Activated CD4-positive, alpha-beta T cell treated with anti-CD3 and anti-CD28 coated beads for 1 hour (primary cell): ENCODE results near the gene SMARCA2.

Experiments used
- DNase-seq: peaks from one replicate; pipeline ENCODE4 v3.0.0-alpha.2; 2020

SMARCA2 gene

GRCh38 chr9:2150338-2150737 lies 135.2 kb downstream of the SMARCA2 start:
- no peak for DNase-seq

GRCh38 chr9:2151171-2151570 lies 136.0 kb downstream of the SMARCA2 start:
- DNase-seq: no peak

DNA sequence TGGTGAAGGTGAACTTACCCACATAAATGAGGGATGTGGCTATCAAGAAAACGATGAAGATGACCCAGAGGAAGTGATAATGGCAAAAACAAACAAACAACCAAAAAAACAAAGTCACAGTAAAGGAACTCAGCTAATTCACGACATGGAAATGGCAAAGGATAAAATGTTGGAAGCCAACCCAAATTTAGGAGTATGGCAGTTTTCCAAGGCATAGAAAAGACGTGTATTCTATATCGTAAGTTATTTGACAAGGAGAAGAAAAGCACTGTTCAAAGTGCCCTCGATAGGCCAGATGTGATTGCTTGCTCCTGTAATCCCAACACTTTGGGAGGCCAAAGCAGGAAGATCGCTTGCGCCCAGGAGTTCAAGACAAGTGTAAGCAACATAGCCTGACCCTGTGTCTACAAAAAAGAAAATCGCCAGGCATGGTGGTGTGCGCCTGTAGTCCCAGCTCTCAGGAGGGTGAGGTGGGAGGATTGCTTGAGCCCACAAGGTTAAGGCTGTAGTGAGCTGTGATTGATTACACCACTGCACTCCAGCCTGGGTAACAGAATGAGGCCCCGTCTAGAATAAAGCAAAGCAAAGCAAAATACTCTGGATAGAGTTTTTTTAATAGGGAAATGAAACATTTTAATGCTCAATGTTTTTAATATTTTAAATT lies 138.0 kb downstream of the SMARCA2 start:
- no peak for DNase-seq

- DNase-seq: no peak
These were observed 138.6 kb downstream of the SMARCA2 start for GRCh38 chr9:2153630-2154217.

DNA sequence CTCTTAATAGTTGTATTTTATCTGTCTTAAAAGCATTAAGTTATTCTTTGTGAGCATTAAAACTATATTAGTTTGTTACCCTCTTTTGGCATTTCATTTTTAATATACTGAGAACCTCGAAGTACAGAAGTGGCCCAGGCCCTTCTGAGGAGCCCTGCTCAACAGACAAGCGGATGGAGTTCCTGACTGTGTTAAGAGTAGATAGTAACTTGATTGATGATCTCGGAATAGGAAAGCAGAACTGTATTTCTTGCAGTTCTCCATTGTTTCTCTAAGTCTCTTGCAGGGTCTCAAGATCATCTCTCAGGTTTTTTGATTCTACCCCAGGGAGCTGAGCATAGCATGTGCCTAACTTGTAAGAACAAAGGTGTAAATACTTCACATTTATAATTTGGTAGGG lies 139.6 kb downstream of the SMARCA2 start:
- DNase-seq: no peak

GRCh38 chr9:2155966-2156365 lies 140.8 kb downstream of the SMARCA2 start:
- no peak for DNase-seq

GRCh38 chr9:2157277-2158110 lies 142.3 kb downstream of the SMARCA2 start:
- peak; percentile 9 for DNase-seq

DNA sequence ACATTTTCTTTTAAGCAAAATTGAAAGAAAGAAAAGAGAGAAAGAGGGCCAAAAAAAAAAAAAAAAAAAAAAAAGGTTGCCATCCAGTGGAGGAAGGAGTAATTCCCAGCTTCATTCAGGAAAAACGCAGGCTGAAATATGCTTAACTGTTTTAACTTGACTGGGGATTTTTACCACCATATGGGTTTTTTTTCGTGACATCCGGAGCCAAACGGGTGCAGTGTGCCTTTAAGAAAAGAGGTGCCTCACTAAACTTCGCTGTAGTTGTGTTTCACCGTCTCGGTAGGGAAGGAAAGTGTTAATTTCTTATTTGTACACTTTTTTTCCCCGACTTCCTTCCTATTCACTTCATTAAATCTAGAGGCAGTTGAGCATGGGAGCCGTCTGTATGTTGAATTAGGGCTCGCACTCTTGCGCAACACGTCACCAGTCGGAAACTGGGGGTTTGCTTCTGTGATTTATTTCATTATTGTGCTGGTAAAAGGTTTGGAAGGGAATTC lies 143.0 kb downstream of the SMARCA2 start:
- DNase-seq: peak; percentile 10

DNA sequence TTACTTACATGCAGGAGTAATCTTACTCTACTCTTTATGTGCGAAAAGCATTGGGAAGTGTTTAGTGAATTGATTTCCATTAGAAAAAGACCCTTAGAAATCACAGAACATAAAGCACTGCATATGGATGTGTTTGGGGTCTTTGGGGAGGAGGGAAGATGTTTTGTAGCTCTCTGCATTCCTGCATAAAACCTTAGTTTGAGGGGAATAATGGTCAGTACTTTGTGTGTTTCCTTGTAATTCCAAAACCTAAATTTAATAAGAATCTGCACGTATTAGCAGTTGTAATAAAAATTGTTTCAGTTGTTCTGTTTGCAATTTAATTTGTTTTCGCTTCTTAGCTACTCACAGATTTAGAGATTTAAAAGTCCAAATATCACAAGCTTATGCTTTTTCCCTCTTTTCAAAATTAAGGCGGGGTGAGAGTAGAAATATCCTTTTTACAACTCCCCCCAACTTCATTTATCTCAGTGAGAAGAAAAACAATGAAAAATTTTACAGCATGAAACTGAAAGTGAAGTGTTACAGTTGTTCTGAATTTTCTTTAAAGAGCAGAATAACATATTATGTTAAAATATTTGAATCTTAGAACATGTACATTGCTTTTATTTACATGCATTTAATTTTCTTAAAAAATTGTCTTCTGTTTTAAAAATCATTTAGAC lies 143.8 kb downstream of the SMARCA2 start:
- DNase-seq: no peak

GRCh38 chr9:2159521-2160454 lies 144.6 kb downstream of the SMARCA2 start:
- no peak for DNase-seq

- no peak for DNase-seq
These were observed 146.5 kb downstream of the SMARCA2 start for GRCh38 chr9:2161661-2162060.

DNA sequence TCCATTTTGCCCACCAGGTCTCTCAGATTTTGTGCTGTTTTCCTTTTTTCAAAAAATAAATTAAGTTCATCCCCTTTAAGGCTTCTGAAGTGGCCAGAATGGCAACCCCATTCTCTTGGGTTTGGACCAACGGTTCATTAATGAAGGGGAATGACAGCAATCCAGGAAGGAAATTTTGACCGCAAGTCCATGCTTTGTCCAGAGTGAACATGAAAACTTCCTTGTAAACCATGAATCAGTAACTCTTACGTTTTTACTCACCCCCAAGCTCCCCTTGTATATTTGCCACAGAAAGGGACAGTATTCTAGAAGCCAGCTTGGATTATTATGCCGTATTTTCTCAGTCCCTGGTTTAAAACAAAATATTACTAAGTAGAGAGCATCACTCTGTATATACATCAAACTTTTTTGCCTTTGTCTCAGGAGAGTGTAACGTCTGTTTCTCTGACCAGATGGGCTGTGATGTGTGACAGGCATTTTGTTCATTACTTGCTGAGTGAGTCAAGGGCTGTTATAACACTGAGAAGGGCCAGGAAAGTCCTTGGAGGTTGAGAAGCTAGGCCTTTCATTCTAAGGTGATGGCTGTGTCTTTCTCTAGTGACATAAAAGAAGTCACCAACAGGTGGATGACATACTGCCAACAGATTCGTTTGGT lies 148.2 kb downstream of the SMARCA2 start:
- DNase-seq: no peak

- DNase-seq: no peak
These were observed 149.1 kb downstream of the SMARCA2 start for GRCh38 chr9:2164268-2164667.

DNA sequence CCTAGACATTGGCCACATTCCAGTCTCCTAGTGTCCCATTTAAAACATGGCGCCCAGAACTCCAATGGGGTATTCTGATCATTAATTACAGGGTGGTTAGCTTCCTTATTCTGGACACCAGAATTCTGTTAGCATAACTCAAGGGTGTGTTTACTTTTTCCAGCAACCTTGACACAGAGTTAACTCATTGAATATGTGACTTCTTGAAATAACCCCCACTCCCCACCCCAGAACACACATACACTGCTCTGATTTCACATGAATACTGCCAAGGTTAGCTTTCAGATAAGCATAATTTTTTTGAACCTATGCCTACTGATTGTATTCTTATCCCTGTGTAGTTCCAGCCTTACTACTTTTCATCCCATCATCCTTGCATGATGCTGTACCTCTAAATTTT lies 151.1 kb downstream of the SMARCA2 start:
- DNase-seq: no peak

DNA sequence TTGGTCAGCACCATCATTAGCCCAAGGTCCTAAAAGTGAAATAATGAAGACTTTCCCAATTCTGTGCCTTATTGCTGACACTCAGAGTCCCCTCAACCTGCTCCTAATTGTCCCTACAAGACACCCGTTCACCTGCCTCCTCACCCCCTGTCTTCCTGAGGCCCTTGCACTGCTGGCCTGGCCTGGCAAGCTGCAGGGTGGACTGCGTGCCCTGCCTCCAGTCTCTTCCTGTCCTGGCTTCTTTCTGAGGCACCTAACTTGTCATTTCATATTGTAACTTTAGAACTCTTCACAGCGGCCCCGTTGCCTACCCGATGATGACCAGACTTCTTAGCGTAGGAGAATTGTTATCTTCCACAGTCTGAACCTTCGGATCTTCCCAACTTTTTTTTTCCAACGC lies 153.9 kb downstream of the SMARCA2 start:
- DNase-seq: no peak

GRCh38 chr9:2170722-2171121 lies 155.6 kb downstream of the SMARCA2 start:
- no peak for DNase-seq

GRCh38 chr9:2173170-2173569 lies 158.0 kb downstream of the SMARCA2 start:
- no peak for DNase-seq

DNA sequence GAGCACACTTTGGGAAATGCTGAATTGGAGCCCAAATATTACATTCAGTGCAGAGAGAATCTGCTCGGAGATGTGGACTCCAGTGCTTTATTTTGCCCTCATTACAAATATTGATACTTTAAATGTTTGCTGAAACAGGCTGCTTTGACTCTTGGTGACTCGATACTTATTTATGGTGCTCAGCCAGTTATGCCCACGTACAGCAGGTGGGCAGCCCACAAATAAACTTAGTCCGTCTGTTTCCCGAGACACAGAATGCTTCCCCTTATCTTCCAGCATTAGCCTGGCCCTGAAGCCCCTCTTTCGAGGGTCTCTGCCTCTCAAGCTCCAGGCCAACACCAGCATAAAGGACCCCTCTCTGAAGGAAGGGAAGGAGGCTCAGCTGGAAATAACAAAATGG lies 158.7 kb downstream of the SMARCA2 start:
- DNase-seq: no peak

GRCh38 chr9:2174306-2174705 lies 159.2 kb downstream of the SMARCA2 start:
- DNase-seq: no peak

DNA sequence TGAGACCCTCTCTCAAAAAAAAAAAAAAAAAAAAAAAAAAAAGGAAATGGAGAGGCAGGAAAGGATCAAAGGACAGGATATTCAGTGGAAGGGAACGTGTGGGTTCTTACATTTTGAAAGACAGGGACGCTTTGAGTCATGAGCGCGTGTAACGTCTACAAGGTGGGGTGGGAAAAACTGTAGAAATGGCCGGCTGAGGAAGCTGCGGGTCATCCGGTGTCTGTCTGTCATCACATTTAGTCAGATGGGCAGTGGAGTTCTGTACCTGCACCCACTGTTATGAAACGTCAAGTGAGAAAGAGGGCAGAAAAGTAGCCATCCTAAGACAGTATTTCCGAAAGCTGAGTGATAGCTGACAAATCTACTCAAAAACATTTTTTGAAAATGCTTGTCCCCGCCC lies 159.8 kb downstream of the SMARCA2 start:
- no peak for DNase-seq

GRCh38 chr9:2177121-2177520 lies 162.0 kb downstream of the SMARCA2 start:
- no peak for DNase-seq
